ENCODE results near the gene GOLT1B.

- TF ChIP-seq, protein P1, sequence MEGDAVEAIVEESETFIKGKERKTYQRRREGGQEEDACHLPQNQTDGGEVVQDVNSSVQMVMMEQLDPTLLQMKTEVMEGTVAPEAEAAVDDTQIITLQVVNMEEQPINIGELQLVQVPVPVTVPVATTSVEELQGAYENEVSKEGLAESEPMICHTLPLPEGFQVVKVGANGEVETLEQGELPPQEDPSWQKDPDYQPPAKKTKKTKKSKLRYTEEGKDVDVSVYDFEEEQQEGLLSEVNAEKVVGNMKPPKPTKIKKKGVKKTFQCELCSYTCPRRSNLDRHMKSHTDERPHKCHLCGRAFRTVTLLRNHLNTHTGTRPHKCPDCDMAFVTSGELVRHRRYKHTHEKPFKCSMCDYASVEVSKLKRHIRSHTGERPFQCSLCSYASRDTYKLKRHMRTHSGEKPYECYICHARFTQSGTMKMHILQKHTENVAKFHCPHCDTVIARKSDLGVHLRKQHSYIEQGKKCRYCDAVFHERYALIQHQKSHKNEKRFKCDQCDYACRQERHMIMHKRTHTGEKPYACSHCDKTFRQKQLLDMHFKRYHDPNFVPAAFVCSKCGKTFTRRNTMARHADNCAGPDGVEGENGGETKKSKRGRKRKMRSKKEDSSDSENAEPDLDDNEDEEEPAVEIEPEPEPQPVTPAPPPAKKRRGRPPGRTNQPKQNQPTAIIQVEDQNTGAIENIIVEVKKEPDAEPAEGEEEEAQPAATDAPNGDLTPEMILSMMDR (conservative IDR thresholded peaks at IDR 0.05; ENCODE audit: low read length), result no peak
- no peak for TF ChIP-seq EZH2phosphoT487 (IDR thresholded peaks at IDR 0.05; ENCODE audit: borderline replicate concordance, low read depth, low read length)
Measured at GRCh38 chr12:21507849-21508248, 6.3 kb downstream of the GOLT1B start.
